PC-3 (cell line): ENCODE data around the gene KATNAL1. TPM values are rescaled to one million over a fixed set of nuclear protein-coding genes. Genes with fewer than 3 reads are reported as not detected.

Experiments
- total RNA-seq: library from RNA; depleted of rRNA; stranded (reverse); fragments of >200 nt; gene quantifications from 2 replicates; pipeline ENCODE4 v1.2.3, GENCODE V29; 2014; rRNA removed

KATNAL1 gene
- total RNA-seq, 1 experiment from 2014 or later: 4.3 TPM

Other genes with a start within 250 kb of the KATNAL1 start
- gene UBE2L5, start 114.9 kb upstream of the KATNAL1 start, total RNA-seq: not detected in 2 replicates
- gene HMGB1, start 158.4 kb upstream of the KATNAL1 start, total RNA-seq: 497 and 567 TPM in 2 replicates